ENCODE data around the gene CALY. TPM values are rescaled to one million over a fixed set of nuclear protein-coding genes. Genes with fewer than 3 reads are reported as not detected.

Gene CALY
- total RNA-seq, 1 experiment from 2014 or later = not detected

GRCh38 chr10:133353988-133354605 is 17.4 kb upstream of the CALY start:
- Histone ChIP-seq H2AFZ (ENCODE audit: low read length) (no peak overlapping the region), H3K4me2 (ENCODE audit: low read length) (no peak overlapping the region), H3K4me3 (ENCODE audit: low read length) (no peak overlapping the region), H3K9me2 (replicated peaks; ENCODE audit: low read length) (no peaks in the 10 kb centered on the region), H3K79me2 (ENCODE audit: low read length) (no peaks in the 10 kb centered on the region), H3K36me3 (ENCODE audit: low read depth, low read length) (no peaks in the 10 kb centered on the region), H4K20me1 (ENCODE audit: low read length) (no peaks in the 10 kb centered on the region), H3K4me1 (ENCODE audit: insufficient read depth, low read length) (0 out of 2 replicates have a peak, but pooled peaks cover 4% of the 10 kb centered on the region), H3K9ac (ENCODE audit: low read length) (no peak overlapping the region), H3K9me3 (ENCODE audit: low read length) (no peaks in the 10 kb centered on the region), H3K27me3 (ENCODE audit: low read length) (no peaks in the 10 kb centered on the region), H3K27ac (ENCODE audit: low read length) (no peak overlapping the region), H3F3A (ENCODE audit: low read length, unreplicated experiment) (no peaks in the 10 kb centered on the region)
- TF ChIP-seq CTCF (conservative IDR thresholded peaks at IDR 0.05; ENCODE audit: low read depth, low read length) = no peak
- TF ChIP-seq EZH2 (IDR thresholded peaks at IDR 0.05; ENCODE audit: low read length, unreplicated experiment) = no peak
- TF ChIP-seq EZH2phosphoT487 (IDR thresholded peaks at IDR 0.05; ENCODE audit: borderline replicate concordance, low read length) = no peak
- no peak for DNase-seq
- intact Hi-C loops (cut with micrococcal nuclease) = no loop called here
- POLR2A ChIA-PET (ENCODE audit: unreplicated experiment) = no interaction called here
- no TSS peak for BruUV-seq (replicated peaks)
- ATAC-seq = no peak
- CTCF ChIA-PET = no interaction called here

- no peaks in the 10 kb centered on the region for H3K79me2 ChIP-seq (ENCODE audit: low read length)
- ChIA-PET POLR2A (ENCODE audit: unreplicated experiment) (no interaction called here), CTCF (no interaction called here)
- ATAC-seq (no peak), DNase-seq (no peak)
- H3K9me2 ChIP-seq (replicated peaks; ENCODE audit: low read length) = no peaks in the 10 kb centered on the region
- 0 out of 2 replicates have a peak, but pooled peaks cover 4% of the 10 kb centered on the region for H3K4me1 ChIP-seq (ENCODE audit: insufficient read depth, low read length)
- no peaks in the 10 kb centered on the region for H3K27me3 ChIP-seq (ENCODE audit: low read length)
- H3K27ac ChIP-seq (ENCODE audit: low read length) = no peak overlapping the region
- H2AFZ ChIP-seq (ENCODE audit: low read length) = no peak overlapping the region
- H4K20me1 ChIP-seq (ENCODE audit: low read length) = no peaks in the 10 kb centered on the region
- no peak overlapping the region for H3K4me2 ChIP-seq (ENCODE audit: low read length)
- no peak overlapping the region for H3K9ac ChIP-seq (ENCODE audit: low read length)
- no peak overlapping the region for H3K4me3 ChIP-seq (ENCODE audit: low read length)
- BruUV-seq (replicated peaks) = no TSS peak
- H3K36me3 ChIP-seq (ENCODE audit: low read depth, low read length) = no peaks in the 10 kb centered on the region
- TF ChIP-seq EZH2phosphoT487 (IDR thresholded peaks at IDR 0.05; ENCODE audit: borderline replicate concordance, low read length) = no peak
- no peak for TF ChIP-seq EZH2 (IDR thresholded peaks at IDR 0.05; ENCODE audit: low read length, unreplicated experiment)
- no peak for TF ChIP-seq CTCF (conservative IDR thresholded peaks at IDR 0.05; ENCODE audit: low read depth, low read length)
- intact Hi-C loops (cut with micrococcal nuclease) = no loop called here
- no peaks in the 10 kb centered on the region for H3K9me3 ChIP-seq (ENCODE audit: low read length)
- no peaks in the 10 kb centered on the region for H3F3A ChIP-seq (ENCODE audit: low read length, unreplicated experiment)
These were observed 16.7 kb upstream of the CALY start for GRCh38 chr10:133353202-133353959.

All from PC-3 (cell line).